ENCODE data around the gene CBX7.

The CBX7 gene

GRCh38 chr22:39155421-39155820 is 2.9 kb upstream of the CBX7 start:
- Histone ChIP-seq H3K27me3 (ENCODE audit: insufficient read depth, insufficient read length) (peaks cover 28% of the 10 kb centered on the region), H3K9ac (ENCODE audit: insufficient read length, low read depth) (no peak overlapping the region), H3K36me3 (ENCODE audit: insufficient read depth, insufficient read length, low read length) (no peaks in the 10 kb centered on the region)

GRCh38 chr22:39153220-39153717 is 789 bp upstream of the CBX7 start:
- Histone ChIP-seq H3K4me3 (ENCODE audit: insufficient read length, low read depth) (peak overlapping the region; percentile 49), H3K36me3 (ENCODE audit: insufficient read depth, insufficient read length, low read length) (no peaks in the 10 kb centered on the region), H3K9me3 (ENCODE audit: insufficient read depth, low read length) (no peaks in the 10 kb centered on the region), H3K4me1 (ENCODE audit: insufficient read depth, insufficient read length) (peaks cover 14% of the 10 kb centered on the region), H3K9ac (ENCODE audit: insufficient read length, low read depth) (peak overlapping the region; percentile 64), H3K27me3 (ENCODE audit: insufficient read depth, insufficient read length) (peaks cover 28% of the 10 kb centered on the region)
- no peak for DNase-seq (ENCODE audit: low read depth, low spot score)
- no peak for TF ChIP-seq YY1 (IDR thresholded peaks at IDR 0.05; ENCODE audit: insufficient read depth, insufficient read length)
- TF ChIP-seq SUZ12 (IDR thresholded peaks at IDR 0.05; ENCODE audit: extremely low read depth, insufficient read depth, insufficient read length) = no peak
- no peak for TF ChIP-seq ZNF274 (IDR thresholded peaks at IDR 0.05; ENCODE audit: low read depth, low read length)

More at GRCh38 chr22:39155421-39155820, 2.9 kb upstream of the CBX7 start:
- Histone ChIP-seq H3K9me3 (ENCODE audit: insufficient read depth, low read length) (no peaks in the 10 kb centered on the region), H3K4me1 (ENCODE audit: insufficient read depth, insufficient read length) (no peaks in the 10 kb centered on the region), H3K4me3 (ENCODE audit: insufficient read length, low read depth) (no peak overlapping the region)
- no peak for DNase-seq (ENCODE audit: low read depth, low spot score)
- TF ChIP-seq SUZ12 (IDR thresholded peaks at IDR 0.05; ENCODE audit: extremely low read depth, insufficient read depth, insufficient read length) = no peak

- no peak for DNase-seq (ENCODE audit: low read depth, low spot score)
- TF ChIP-seq YY1 (IDR thresholded peaks at IDR 0.05; ENCODE audit: insufficient read depth, insufficient read length) (no peak), ZNF274 (IDR thresholded peaks at IDR 0.05; ENCODE audit: low read depth, low read length) (no peak), SUZ12 (IDR thresholded peaks at IDR 0.05; ENCODE audit: extremely low read depth, insufficient read depth, insufficient read length) (no peak)
- H3K27me3 ChIP-seq (ENCODE audit: insufficient read depth, insufficient read length) = peaks cover 22% of the 10 kb centered on the region
- no peaks in the 10 kb centered on the region for H3K9me3 ChIP-seq (ENCODE audit: insufficient read depth, low read length)
- peaks cover 14% of the 10 kb centered on the region for H3K4me1 ChIP-seq (ENCODE audit: insufficient read depth, insufficient read length)
- H3K9ac ChIP-seq (ENCODE audit: insufficient read length, low read depth) = no peak overlapping the region
- H3K4me3 ChIP-seq (ENCODE audit: insufficient read length, low read depth) = peak overlapping the region; percentile 32
- H3K36me3 ChIP-seq (ENCODE audit: insufficient read depth, insufficient read length, low read length) = no peaks in the 10 kb centered on the region
Measured at GRCh38 chr22:39152024-39152510, 413 bp downstream of the CBX7 start.

DNA sequence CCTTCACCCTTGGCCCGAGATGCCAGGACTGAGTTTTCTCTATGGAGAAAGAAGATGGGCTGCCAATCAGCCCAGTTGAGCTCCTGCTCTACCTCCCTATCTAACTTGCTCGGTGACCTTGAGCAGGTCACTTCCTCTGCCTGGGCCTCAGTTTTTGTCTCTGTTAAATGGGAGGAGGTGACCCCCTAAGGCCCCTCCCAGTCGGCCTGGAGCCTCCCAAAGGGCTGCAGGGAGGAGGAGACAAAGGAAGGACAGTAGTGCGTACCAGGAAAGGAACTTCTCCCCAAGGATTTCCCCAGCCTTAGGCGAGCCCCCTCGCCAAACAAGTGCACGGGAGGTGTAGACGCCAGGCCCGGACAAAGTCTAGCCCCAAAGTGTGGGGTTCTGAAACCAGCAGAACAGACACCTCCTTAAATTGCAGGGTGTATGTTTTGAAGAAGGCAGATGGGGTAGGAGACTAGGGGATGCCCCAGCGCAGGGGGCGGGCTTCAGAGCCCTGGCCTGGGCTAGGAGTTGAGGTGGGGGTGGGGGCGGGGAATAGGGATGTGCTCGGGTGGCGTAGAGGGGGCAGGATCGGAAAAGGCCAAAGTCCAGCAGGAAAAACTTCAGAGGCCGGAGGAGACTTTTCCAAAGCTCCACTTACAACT is 1.0 kb downstream of the CBX7 start:
- TF ChIP-seq ZNF274 (IDR thresholded peaks at IDR 0.05; ENCODE audit: low read depth, low read length) = no peak
- TF ChIP-seq YY1 (IDR thresholded peaks at IDR 0.05; ENCODE audit: insufficient read depth, insufficient read length) = no peak
- peaks cover 22% of the 10 kb centered on the region for H3K27me3 ChIP-seq (ENCODE audit: insufficient read depth, insufficient read length)
- H3K4me1 ChIP-seq (ENCODE audit: insufficient read depth, insufficient read length) = peaks cover 14% of the 10 kb centered on the region
- H3K9me3 ChIP-seq (ENCODE audit: insufficient read depth, low read length) = no peaks in the 10 kb centered on the region
- no peaks in the 10 kb centered on the region for H3K36me3 ChIP-seq (ENCODE audit: insufficient read depth, insufficient read length, low read length)
- no peak overlapping the region for H3K9ac ChIP-seq (ENCODE audit: insufficient read length, low read depth)
- no peak overlapping the region for H3K4me3 ChIP-seq (ENCODE audit: insufficient read length, low read depth)
- DNase-seq (ENCODE audit: low read depth, low spot score) = no peak

DNA sequence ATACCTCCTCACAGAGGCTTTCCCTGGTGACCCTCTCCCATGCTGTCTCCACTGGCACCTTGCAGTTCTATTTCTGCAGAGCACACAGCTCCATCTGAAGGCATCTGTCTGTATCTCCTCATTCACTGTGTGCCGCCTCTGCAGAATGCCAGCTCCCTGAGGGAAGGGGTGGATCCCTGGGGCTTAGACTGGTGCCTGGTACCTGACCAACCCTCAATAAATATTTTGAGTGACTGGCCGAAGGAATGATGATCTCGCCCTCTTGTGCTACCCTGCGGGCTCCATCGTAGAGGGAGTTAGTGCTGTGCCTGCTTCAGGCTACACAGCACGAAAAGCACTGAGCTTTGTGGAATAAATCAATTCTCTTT is 1.6 kb downstream of the CBX7 start:
- no peak for DNase-seq (ENCODE audit: low read depth, low spot score)
- peaks cover 22% of the 10 kb centered on the region for H3K27me3 ChIP-seq (ENCODE audit: insufficient read depth, insufficient read length)
- no peak overlapping the region for H3K4me3 ChIP-seq (ENCODE audit: insufficient read length, low read depth)
- TF ChIP-seq SUZ12 (IDR thresholded peaks at IDR 0.05; ENCODE audit: extremely low read depth, insufficient read depth, insufficient read length) (no peak), YY1 (IDR thresholded peaks at IDR 0.05; ENCODE audit: insufficient read depth, insufficient read length) (no peak), ZNF274 (IDR thresholded peaks at IDR 0.05; ENCODE audit: low read depth, low read length) (no peak)
- H3K36me3 ChIP-seq (ENCODE audit: insufficient read depth, insufficient read length, low read length) = no peaks in the 10 kb centered on the region
- H3K4me1 ChIP-seq (ENCODE audit: insufficient read depth, insufficient read length) = peaks cover 18% of the 10 kb centered on the region
- no peak overlapping the region for H3K9ac ChIP-seq (ENCODE audit: insufficient read length, low read depth)
- no peaks in the 10 kb centered on the region for H3K9me3 ChIP-seq (ENCODE audit: insufficient read depth, low read length)

- TF ChIP-seq ZNF274 (IDR thresholded peaks at IDR 0.05; ENCODE audit: low read depth, low read length) = no peak
- no peak for TF ChIP-seq YY1 (IDR thresholded peaks at IDR 0.05; ENCODE audit: insufficient read depth, insufficient read length)
- TF ChIP-seq SUZ12 (IDR thresholded peaks at IDR 0.05; ENCODE audit: extremely low read depth, insufficient read depth, insufficient read length) = no peak
Measured at GRCh38 chr22:39149915-39150847, 2.3 kb downstream of the CBX7 start.

More at GRCh38 chr22:39149915-39150847, 2.3 kb downstream of the CBX7 start:
- Histone ChIP-seq H3K27me3 (ENCODE audit: insufficient read depth, insufficient read length) (peaks cover 22% of the 10 kb centered on the region), H3K9me3 (ENCODE audit: insufficient read depth, low read length) (no peaks in the 10 kb centered on the region), H3K9ac (ENCODE audit: insufficient read length, low read depth) (no peak overlapping the region), H3K36me3 (ENCODE audit: insufficient read depth, insufficient read length, low read length) (no peaks in the 10 kb centered on the region), H3K4me3 (ENCODE audit: insufficient read length, low read depth) (no peak overlapping the region), H3K4me1 (ENCODE audit: insufficient read depth, insufficient read length) (peaks cover 18% of the 10 kb centered on the region)
- DNase-seq (ENCODE audit: low read depth, low spot score) = no peak
